Omental fat pad (tissue), 4 donors: Measurements from ENCODE around the gene SARDH. TPM values are rescaled to one million over a fixed set of nuclear protein-coding genes. Genes with fewer than 3 reads are reported as not detected.

Experiments used
- ATAC-seq: fragments of 150-250 bp; one replicate; pipeline ENCODE4 v1.9.1; 2016; ENCODE audit warnings: mild to moderate bottlenecking, moderate library complexity; ENCODE audit not compliant: low FRiP score
- DNase-seq: peaks from one replicate; pipeline ENCODE4 v3.0.0-alpha.2; 2019; ENCODE audit warnings: low spot score
- CTCF ChIP-seq, 3 donors: fragments of 450-650 bp; IDR thresholded peaks; one replicate each; pipeline ENCODE4 v1.5.1; 2016 to 2017; ENCODE audit warnings: antibody characterized with exemption in 3 of 3, mild to moderate bottlenecking in 3 of 3, moderate library complexity in 2 of 3
- total RNA-seq, 4 donors: library from RNA; depleted of rRNA; stranded (reverse); fragments of >200 nt; gene quantifications; one replicate each; pipeline ENCODE4 v1.1.0, GENCODE V29; 2016

SARDH gene
- total RNA-seq, 4 donors from 2014 or later, result 0.56 to 6.9 (median 1.8) TPM

- TF ChIP-seq CTCF (IDR thresholded peaks at IDR 0.05), result no peak
- DNase-seq (no peak), ATAC-seq (no peak)
Observed at GRCh38 chr9:133684121-133684935, 53.8 kb downstream of the SARDH start.

- TF ChIP-seq CTCF (IDR thresholded peaks at IDR 0.05), result no peak
- no peak for ATAC-seq
- DNase-seq, result no peak
Observed at GRCh38 chr9:133683586-133684120, 54.5 kb downstream of the SARDH start.

- DNase-seq (no peak), ATAC-seq (no peak)
- TF ChIP-seq CTCF (IDR thresholded peaks at IDR 0.05), result no peak
Observed at GRCh38 chr9:133682818-133683585, 55.1 kb downstream of the SARDH start.

- TF ChIP-seq CTCF (IDR thresholded peaks at IDR 0.05), result no peak
- DNase-seq, result no peak
- no peak for ATAC-seq
Observed at GRCh38 chr9:133681658-133682306, 56.4 kb downstream of the SARDH start.

- DNase-seq (no peak), ATAC-seq (no peak)
- no peak for TF ChIP-seq CTCF (IDR thresholded peaks at IDR 0.05)
Observed at GRCh38 chr9:133680976-133681657, 57.0 kb downstream of the SARDH start.

- ATAC-seq, result no peak
- no peak for TF ChIP-seq CTCF (IDR thresholded peaks at IDR 0.05)
- no peak for DNase-seq
Observed at GRCh38 chr9:133680250-133680975, 57.7 kb downstream of the SARDH start.
